Omental fat pad (tissue), 4 donors: ENCODE data around the gene TAP2. TPM values are rescaled to one million over a fixed set of nuclear protein-coding genes. Genes with fewer than 3 reads are reported as not detected.

Experiments
- ATAC-seq: fragments of 150-250 bp; one replicate; pipeline ENCODE4 v1.9.1; 2016; ENCODE audit warnings: mild to moderate bottlenecking, moderate library complexity; ENCODE audit not compliant: low FRiP score
- DNase-seq: peaks from one replicate; pipeline ENCODE4 v3.0.0-alpha.2; 2019; ENCODE audit warnings: low spot score
- total RNA-seq, 4 donors: library from RNA; depleted of rRNA; stranded (reverse); fragments of >200 nt; gene quantifications; one replicate each; pipeline ENCODE4 v1.1.0, GENCODE V29; 2016
- TF ChIP-seq, protein P1 (sequence below), 3 donors: fragments of 450-650 bp; IDR thresholded peaks; one replicate each; pipeline ENCODE4 v1.5.1; 2016 to 2017; ENCODE audit warnings: antibody characterized with exemption in 3 of 3, mild to moderate bottlenecking in 3 of 3, moderate library complexity in 2 of 3

Gene TAP2
- total RNA-seq, 4 donors from 2014 or later, result 10.1 to 54.5 (median 20.0) TPM

DNA sequence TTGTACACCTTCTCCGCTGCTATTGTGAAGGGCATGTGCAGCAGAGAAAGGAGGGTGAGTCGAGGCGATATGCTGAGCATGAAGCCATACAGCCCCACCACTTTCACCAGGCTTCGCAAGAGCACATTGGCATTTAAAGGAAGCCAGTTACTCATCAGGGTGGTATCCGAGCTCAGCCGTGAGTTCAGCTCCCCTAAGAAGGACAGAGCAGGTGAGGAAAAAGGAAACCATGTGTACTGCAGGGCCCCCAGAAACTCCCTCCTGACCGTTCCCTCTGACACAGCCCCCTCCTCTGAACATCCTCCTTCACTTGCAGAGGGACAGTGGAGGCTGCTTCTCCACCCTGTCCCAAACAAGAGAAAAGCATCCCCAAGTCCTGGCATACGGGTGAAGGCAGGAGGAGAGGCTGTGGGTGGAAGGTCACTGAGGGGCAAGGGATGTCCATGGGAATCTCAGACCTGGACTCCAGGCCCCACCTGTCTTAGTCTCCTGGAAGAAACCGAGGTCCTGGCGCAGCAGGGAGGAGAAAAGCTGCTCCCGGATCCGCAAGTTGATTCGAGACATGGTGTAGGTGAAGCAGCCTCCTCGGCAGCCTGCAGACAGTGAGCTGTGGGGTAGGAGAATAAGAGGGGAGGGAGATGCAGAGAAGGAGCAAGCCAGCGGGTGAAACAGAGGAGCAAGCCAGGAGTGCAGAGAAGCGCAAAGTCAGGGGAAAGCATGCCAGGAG is 3.2 kb downstream of the TAP2 start:
- DNase-seq, result no peak
- ATAC-seq, result no peak
- TF ChIP-seq, protein P1, sequence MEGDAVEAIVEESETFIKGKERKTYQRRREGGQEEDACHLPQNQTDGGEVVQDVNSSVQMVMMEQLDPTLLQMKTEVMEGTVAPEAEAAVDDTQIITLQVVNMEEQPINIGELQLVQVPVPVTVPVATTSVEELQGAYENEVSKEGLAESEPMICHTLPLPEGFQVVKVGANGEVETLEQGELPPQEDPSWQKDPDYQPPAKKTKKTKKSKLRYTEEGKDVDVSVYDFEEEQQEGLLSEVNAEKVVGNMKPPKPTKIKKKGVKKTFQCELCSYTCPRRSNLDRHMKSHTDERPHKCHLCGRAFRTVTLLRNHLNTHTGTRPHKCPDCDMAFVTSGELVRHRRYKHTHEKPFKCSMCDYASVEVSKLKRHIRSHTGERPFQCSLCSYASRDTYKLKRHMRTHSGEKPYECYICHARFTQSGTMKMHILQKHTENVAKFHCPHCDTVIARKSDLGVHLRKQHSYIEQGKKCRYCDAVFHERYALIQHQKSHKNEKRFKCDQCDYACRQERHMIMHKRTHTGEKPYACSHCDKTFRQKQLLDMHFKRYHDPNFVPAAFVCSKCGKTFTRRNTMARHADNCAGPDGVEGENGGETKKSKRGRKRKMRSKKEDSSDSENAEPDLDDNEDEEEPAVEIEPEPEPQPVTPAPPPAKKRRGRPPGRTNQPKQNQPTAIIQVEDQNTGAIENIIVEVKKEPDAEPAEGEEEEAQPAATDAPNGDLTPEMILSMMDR (IDR thresholded peaks at IDR 0.05), result no peak

- ATAC-seq, result no peak
- no peak for DNase-seq
- TF ChIP-seq, protein P1 (IDR thresholded peaks at IDR 0.05), result no peak
These were observed 4.9 kb downstream of the TAP2 start for GRCh38 chr6:32833664-32834063.

GRCh38 chr6:32832535-32832934 is 6.0 kb downstream of the TAP2 start:
- no peak for ATAC-seq
- TF ChIP-seq, protein P1 (IDR thresholded peaks at IDR 0.05), result no peak
- DNase-seq, result no peak

GRCh38 chr6:32830936-32831335 is 7.6 kb downstream of the TAP2 start:
- ATAC-seq (no peak), DNase-seq (no peak)
- TF ChIP-seq, protein P1 (IDR thresholded peaks at IDR 0.05), result no peak

GRCh38 chr6:32830017-32830416 is 8.5 kb downstream of the TAP2 start:
- ATAC-seq (no peak), DNase-seq (no peak)
- TF ChIP-seq, protein P1 (IDR thresholded peaks at IDR 0.05), result no peak

DNA sequence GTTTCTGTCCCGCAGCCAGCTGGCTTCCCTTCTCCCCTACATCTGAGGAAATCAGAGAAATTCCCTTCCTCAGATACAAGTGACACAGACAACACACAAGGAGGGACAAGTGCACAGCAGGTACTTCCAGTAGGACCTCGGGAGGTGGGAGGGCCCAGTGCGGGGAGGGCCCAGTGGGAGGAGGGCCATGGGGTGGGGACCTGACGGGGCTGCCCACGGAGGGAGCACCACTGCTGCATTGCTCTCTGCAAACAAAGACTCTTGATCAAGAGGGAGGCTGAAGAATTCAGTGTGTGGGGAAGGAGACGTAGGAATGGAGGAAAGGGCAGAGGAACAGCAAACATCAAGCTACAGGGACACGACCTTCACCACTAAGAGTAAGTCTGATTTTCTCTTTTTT is 9.0 kb downstream of the TAP2 start:
- TF ChIP-seq, protein P1 (IDR thresholded peaks at IDR 0.05), result no peak
- ATAC-seq (no peak), DNase-seq (no peak)

DNA sequence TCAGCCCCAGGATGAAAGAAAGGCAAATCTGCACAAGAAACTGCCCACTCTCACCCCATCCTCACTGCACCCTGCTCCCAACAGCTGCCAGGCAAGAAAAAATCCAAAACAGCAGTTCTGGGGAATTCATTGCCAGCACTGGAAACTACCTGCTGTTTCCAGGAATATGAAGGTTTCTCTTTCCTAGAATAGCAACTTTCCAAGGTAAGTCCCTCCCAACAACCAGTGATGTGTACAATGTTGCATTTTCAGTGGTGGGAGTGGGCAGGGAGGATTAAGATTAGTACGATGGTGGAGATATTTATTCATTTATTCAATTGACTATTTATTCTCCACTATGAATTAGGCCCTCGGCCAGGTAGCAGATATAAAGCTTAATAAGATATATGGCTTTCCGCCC is 11.5 kb downstream of the TAP2 start:
- peak; percentile 39 for ATAC-seq
- no peak for DNase-seq
- TF ChIP-seq, protein P1 (IDR thresholded peaks at IDR 0.05), result no peak
